Raji (cell line): ENCODE data around the gene PIM2.

Experiments
- POLR2A ChIP-seq: IDR thresholded peaks from 2 replicates; pipeline ENCODE4 v1.6.1; 2011; ENCODE audit warnings: low read depth, low read length, control low read depth; ENCODE audit not compliant: insufficient read depth

The PIM2 gene

GRCh38 chrX:48919360-48919841 is 577 bp upstream of the PIM2 start:
- TF ChIP-seq POLR2A, result no peak

- TF ChIP-seq POLR2A, result no peak
Observed at GRCh38 chrX:48918301-48918642, 552 bp downstream of the PIM2 start.

- TF ChIP-seq POLR2A, result no peak
Observed at GRCh38 chrX:48917139-48918001, 1.5 kb downstream of the PIM2 start.

GRCh38 chrX:48914593-48915493 is 4.0 kb downstream of the PIM2 start:
- no peak for TF ChIP-seq POLR2A

- TF ChIP-seq POLR2A, result no peak
Observed at GRCh38 chrX:48913605-48914366, 5.0 kb downstream of the PIM2 start.

DNA sequence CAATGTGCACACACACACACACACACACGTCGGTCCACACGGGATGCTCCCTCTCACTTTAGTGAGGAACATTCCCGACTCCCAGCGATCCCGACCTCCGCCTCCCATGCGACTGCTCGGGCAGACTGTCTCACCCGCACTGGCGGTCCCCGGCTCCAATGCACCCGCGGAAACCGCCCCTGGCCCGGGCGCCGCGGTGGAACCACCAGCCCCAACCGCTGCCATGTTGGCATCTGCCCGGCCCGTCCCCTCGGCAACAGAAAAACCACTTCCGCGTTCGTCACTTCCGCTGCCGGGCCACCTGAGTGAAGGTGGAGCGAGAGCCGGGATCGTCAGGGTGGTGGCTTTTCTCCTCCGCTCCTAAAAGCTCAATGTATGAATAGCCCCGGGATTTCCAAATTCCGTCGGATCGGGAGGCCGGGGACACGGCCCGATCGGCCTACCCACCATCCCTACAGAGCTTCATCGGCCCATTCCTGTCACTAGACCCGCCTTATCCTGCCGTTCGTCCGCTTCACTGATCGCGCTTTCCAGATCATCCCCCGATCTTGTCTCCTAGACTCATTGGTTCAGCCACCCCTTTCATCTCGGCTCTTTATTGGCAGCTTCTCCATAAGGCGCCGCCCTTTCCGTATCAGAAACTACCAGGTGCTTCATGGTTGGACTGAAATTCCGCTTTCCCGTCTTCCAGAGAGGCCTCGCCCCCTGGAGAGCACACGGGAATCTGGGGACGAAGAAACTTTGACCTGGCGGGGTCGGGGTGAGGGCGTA is 7.2 kb downstream of the PIM2 start, which contains the start of gene SLC35A2:
TSS of gene SLC35A2 (minus strand) at position 235 of the 771 bp plus-strand sequence. CDS start at position 225, 10 bp downstream.
- TF ChIP-seq POLR2A, result peak; percentile 54

DNA sequence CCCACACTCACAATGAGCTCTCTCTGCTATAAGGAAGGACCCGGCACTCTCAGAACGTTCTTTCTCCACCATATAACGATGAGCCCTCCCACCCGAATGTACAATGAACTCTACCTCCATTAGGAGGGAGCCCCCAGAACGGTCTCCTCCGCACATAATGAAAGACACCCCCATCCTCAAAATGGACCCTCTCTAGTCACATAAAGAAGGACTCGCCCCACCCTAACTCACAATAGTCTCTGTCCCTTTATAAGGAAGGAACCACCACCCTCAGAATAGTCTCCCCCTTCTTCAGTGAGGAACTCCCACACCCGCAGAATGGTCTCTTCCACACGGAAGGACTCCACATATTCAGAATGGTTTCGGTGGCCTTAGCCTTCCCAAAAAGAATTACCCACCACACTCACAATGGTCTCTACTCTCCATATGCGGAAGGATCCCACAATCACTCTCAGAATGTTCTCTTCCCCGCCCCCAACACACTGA is 7.9 kb downstream of the PIM2 start:
- TF ChIP-seq POLR2A, result no peak

- no peak for TF ChIP-seq POLR2A
Observed at GRCh38 chrX:48909703-48910294, 9.0 kb downstream of the PIM2 start.

- TF ChIP-seq POLR2A, result no peak
Observed at GRCh38 chrX:48908600-48908999, 10.2 kb downstream of the PIM2 start.

DNA sequence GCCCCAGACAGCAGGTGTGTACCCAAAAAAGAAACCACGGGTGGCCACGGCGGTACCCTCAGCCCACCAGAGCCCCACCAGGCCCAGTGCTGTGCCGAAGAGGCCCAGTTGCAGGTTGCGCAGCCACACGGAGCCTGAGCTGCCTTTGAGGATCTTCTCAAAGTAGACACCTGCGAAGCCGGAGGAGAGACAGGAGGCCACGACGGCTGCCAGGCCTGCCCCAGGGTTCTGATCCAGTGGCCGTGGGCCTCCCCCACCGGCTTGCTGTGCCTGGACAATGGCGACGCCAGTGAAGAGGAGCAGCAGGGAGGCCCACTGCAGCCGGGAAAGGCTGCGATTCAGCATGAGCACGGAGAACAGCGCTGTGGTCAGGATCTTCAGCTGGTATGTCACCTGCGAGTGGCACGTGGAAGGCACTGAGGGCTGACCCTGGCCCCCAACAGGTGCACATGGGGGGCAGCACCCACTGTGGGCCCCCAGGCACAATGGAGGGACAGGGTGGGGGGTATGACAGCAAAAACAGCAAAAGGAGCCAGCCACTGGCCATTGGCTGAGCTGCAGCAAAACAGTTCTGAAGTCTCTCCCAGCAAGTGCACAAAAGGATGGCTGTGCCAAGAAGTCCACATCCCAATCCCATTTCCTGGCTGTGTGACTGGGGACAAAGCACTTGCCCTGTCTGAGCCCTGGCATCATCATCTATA is 13.6 kb downstream of the PIM2 start:
- TF ChIP-seq POLR2A, result no peak

- no peak for TF ChIP-seq POLR2A
Observed at GRCh38 chrX:48904626-48905025, 14.2 kb downstream of the PIM2 start.

GRCh38 chrX:48904180-48904579 is 14.6 kb downstream of the PIM2 start:
- TF ChIP-seq POLR2A, result no peak

DNA sequence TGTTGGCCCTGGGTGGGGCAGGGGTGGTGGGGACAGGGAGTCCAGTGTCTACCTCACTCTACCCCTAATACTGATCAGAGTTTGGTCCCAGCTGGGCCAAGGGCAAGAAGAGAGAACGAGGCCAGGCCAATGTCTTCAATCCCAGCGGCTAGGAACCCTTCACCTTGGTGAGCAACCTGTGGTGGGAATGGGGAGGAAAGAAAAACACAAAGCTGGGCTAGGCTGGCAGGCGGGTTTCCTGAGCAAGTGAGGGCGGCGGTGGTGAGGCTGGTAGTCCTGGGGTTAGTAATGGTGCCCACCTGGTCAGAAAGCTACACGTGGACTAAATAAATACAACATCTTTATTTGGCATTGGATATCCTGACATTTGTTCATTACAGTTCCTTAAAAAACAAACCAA is 15.5 kb downstream of the PIM2 start:
- no peak for TF ChIP-seq POLR2A
